A673 (cell line): ENCODE data around the gene SSBP2.

Experiments
- EZH2 ChIP-seq: fragments of 200-600 bp; sonication (generic); IDR thresholded peaks from 2 replicates; pipeline ENCODE4 v1.6.1; 2017; ENCODE audit warnings: borderline replicate concordance, low read depth, mild to moderate bottlenecking, mixed read lengths, antibody characterized with exemption, low read length; ENCODE audit not compliant: poor library complexity, severe bottlenecking
- TF ChIP-seq, protein P1 (sequence below): fragments of 300-800, 200-600 bp; sonication (generic); conservative IDR thresholded peaks from 2 replicates; pipeline ENCODE4 v1.5.1; 2017; ENCODE audit warnings: low read depth, mild to moderate bottlenecking, antibody characterized with exemption, low read length, moderate library complexity, mixed read lengths

DNA sequence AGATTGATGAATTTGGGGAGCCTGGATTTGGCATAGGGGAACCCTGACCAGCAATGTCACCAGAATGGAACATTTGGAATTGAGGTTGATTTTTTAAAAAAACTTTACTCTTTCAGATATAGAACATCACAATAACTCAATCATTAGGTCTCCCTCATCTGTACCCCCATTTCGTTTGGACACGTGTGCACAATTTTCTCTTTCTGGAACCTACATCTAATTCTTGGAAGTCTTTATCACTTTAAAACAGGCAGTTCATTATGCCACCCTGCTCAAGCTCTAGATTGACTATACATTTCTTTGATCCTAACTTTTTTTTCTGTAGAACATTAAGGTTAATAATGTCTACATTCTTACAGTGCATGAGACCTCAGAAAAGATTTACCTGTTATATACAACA lies 3.7 kb upstream of the SSBP2 start:
- TF ChIP-seq, protein P1, sequence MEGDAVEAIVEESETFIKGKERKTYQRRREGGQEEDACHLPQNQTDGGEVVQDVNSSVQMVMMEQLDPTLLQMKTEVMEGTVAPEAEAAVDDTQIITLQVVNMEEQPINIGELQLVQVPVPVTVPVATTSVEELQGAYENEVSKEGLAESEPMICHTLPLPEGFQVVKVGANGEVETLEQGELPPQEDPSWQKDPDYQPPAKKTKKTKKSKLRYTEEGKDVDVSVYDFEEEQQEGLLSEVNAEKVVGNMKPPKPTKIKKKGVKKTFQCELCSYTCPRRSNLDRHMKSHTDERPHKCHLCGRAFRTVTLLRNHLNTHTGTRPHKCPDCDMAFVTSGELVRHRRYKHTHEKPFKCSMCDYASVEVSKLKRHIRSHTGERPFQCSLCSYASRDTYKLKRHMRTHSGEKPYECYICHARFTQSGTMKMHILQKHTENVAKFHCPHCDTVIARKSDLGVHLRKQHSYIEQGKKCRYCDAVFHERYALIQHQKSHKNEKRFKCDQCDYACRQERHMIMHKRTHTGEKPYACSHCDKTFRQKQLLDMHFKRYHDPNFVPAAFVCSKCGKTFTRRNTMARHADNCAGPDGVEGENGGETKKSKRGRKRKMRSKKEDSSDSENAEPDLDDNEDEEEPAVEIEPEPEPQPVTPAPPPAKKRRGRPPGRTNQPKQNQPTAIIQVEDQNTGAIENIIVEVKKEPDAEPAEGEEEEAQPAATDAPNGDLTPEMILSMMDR: no peak
- TF ChIP-seq EZH2: no peak
